GM12878 (cell line): ENCODE data around the gene GALNT11. TPM values are rescaled to one million over a fixed set of nuclear protein-coding genes. Genes with fewer than 3 reads are reported as not detected.

Source experiments
- BHLHE40 ChIP-seq, 2 experiments: fragments of 450-650 bp in 1 of 2; IDR thresholded peaks; 2 replicates each; pipeline ENCODE4 v1.6.1; 2011 to 2017; ENCODE audit warnings: low read depth in 2 of 2, borderline replicate concordance in 1 of 2, improper control_type of control experiment in 1 of 2, low read length in 1 of 2, mild to moderate bottlenecking in 1 of 2
- BRCA1 ChIP-seq: IDR thresholded peaks from 2 replicates; pipeline ENCODE4 v1.6.1; 2011; ENCODE audit warnings: low read depth, low read length, improper control_type of control experiment
- CBFB ChIP-seq: IDR thresholded peaks from 2 replicates; pipeline ENCODE4 v1.6.1; 2016; ENCODE audit warnings: antibody characterized with exemption, low read depth
- CEBPZ ChIP-seq: fragments of 150-350 bp; IDR thresholded peaks from 2 replicates; pipeline ENCODE4 v1.6.1; 2016; ENCODE audit warnings: low read depth, low read length
- CREM ChIP-seq: IDR thresholded peaks from 2 replicates; pipeline ENCODE4 v1.6.1; 2014; ENCODE audit warnings: antibody characterized with exemption, low read depth
- E2F8 ChIP-seq: fragments of 450-650 bp; IDR thresholded peaks from 2 replicates; pipeline ENCODE4 v1.6.1; 2018; ENCODE audit warnings: mild to moderate bottlenecking, low read depth, moderate library complexity; ENCODE audit not compliant: partially characterized antibody
- ELK1 ChIP-seq: IDR thresholded peaks from 2 replicates; pipeline ENCODE4 v1.6.1; 2012; ENCODE audit warnings: low read depth, low read length, improper control_type of control experiment
- ESRRA ChIP-seq: IDR thresholded peaks from 2 replicates; pipeline ENCODE4 v1.6.1; 2012; ENCODE audit warnings: mild to moderate bottlenecking, low read length, improper control_type of control experiment
- IRF4 ChIP-seq: IDR thresholded peaks from 2 replicates; pipeline ENCODE4 v1.6.1; 2011; ENCODE audit warnings: low read depth, low read length
- JUNB ChIP-seq: IDR thresholded peaks from 2 replicates; pipeline ENCODE4 v1.6.1; 2016; ENCODE audit warnings: antibody characterized with exemption, mild to moderate bottlenecking
- KLF5 ChIP-seq: fragments of 450-650 bp; IDR thresholded peaks from 2 replicates; pipeline ENCODE4 v1.6.1; 2014; ENCODE audit warnings: mild to moderate bottlenecking; ENCODE audit not compliant: partially characterized antibody
- MEF2A ChIP-seq: IDR thresholded peaks from 2 replicates; pipeline ENCODE4 v1.6.1; 2011; ENCODE audit warnings: low read depth, mild to moderate bottlenecking, low read length, moderate library complexity; ENCODE audit not compliant: insufficient read depth
- MTA2 ChIP-seq: fragments of 450-650 bp; IDR thresholded peaks from 2 replicates; pipeline ENCODE4 v1.6.1; 2016; ENCODE audit warnings: low read depth, mild to moderate bottlenecking, moderate library complexity
- NRF1 ChIP-seq: conservative IDR thresholded peaks from 2 replicates; pipeline ENCODE4 v1.6.1; 2011; ENCODE audit warnings: mild to moderate bottlenecking, low read depth, low read length, improper control_type of control experiment
- RAD21 ChIP-seq: IDR thresholded peaks from 2 replicates; pipeline ENCODE4 v1.6.1; 2011; ENCODE audit warnings: mild to moderate bottlenecking, low read depth, low read length, moderate library complexity; ENCODE audit not compliant: insufficient read depth
- RCOR1 ChIP-seq: conservative IDR thresholded peaks from 2 replicates; pipeline ENCODE4 v1.6.1; 2012; ENCODE audit warnings: low read depth, low read length, improper control_type of control experiment
- SUPT20H ChIP-seq: IDR thresholded peaks from 2 replicates; pipeline ENCODE4 v1.6.1; 2011; ENCODE audit warnings: low read depth, mild to moderate bottlenecking, low read length, moderate library complexity, borderline replicate concordance; ENCODE audit not compliant: control insufficient read depth
- ZNF687 ChIP-seq: fragments of 450-650 bp; IDR thresholded peaks from 2 replicates; pipeline ENCODE4 v1.6.1; 2017; ENCODE audit warnings: mild to moderate bottlenecking, moderate library complexity
- polyA plus RNA-seq, 11 experiments: library from polyadenylated mRNA; depleted of rRNA in 4 of 11; unstranded in 6 of 11; stranded (reverse) in 5 of 11; fragments of >200 nt; fragmentation: Nextera tagmentation in 4 of 11; fragmentation: Illumina TruSeq in 1 of 11; extraction: Ambion mirVana in 4 of 11; extraction: Trizol in 1 of 11; gene quantifications; 1 replicate in 1 of 11; 2 replicates in 10 of 11; pipeline versions ENCODE4 v1.2.1 to v1.2.3, GENCODE V29; 2011 to 2016; ENCODE audit warnings: inconsistent platforms in 2 of 11, missing spikeins in 2 of 11, low read depth in 1 of 11
- total RNA-seq, 4 experiments: library from RNA; depleted of rRNA in 3 of 4; stranded (reverse); fragments of >200 nt in 3 of 4; fragmentation: Illumina TruSeq in 1 of 4; extraction: Trizol in 1 of 4; gene quantifications; 2 replicates each; pipeline versions ENCODE4 v1.2.1 to v1.2.3, GENCODE V29; 2013 to 2021

Gene GALNT11
- total and polyA plus RNA-seq, 10 of the 15 experiments (the other 5 are each of a cell fraction or from before 2014, with no cell fraction given), result 2.0 to 9.5 (median 6.4) TPM

- peak; percentile 76 to 83 for TF ChIP-seq BHLHE40 (IDR thresholded peaks at IDR 0.05; ENCODE audit: borderline replicate concordance in 1 of 2, low read depth in 2 of 2, low read length in 1 of 2)
- TF ChIP-seq SUPT20H, result no peak
- peak; percentile 74; the same call in 1 of the 2 replicates for TF ChIP-seq ZNF687
- TF ChIP-seq IRF4, result peak; percentile 91
- TF ChIP-seq JUNB, result peak; percentile 69
- TF ChIP-seq NRF1, result no peak
- peak; percentile 85; the same call in 1 of the 2 replicates for TF ChIP-seq RCOR1
- peak; percentile 12; the same call in 1 of the 2 replicates for TF ChIP-seq RAD21
- no peak for TF ChIP-seq BRCA1
- peak; percentile 80 for TF ChIP-seq CREM
- TF ChIP-seq MEF2A, result peak; percentile 97
- TF ChIP-seq MTA2, result peak; percentile 98
- TF ChIP-seq E2F8, result no peak
- no peak for TF ChIP-seq ESRRA
- TF ChIP-seq CEBPZ, result no peak
- TF ChIP-seq KLF5, result no peak
- peak; percentile 78 for TF ChIP-seq CBFB
- no peak for TF ChIP-seq ELK1
Measured at GRCh38 chr7:152158801-152159587, 133.5 kb downstream of the GALNT11 start (continued).
